GM23248 (cell line): Measurements from ENCODE around the gene KNSTRN. TPM values are rescaled to one million over a fixed set of nuclear protein-coding genes. Genes with fewer than 3 reads are reported as not detected.

ENCODE experiments used
- DNase-seq: peaks from one replicate; pipeline ENCODE4 v3.0.0-alpha.2; 2015
- H2AFZ ChIP-seq: fragments of 200-600 bp; sonication (generic); 2 replicates; pipeline ENCODE4 v1.6.1; 2016; ENCODE audit warnings: antibody characterized with exemption
- H3F3A ChIP-seq: fragments of 200-600 bp; sonication (generic); 2 replicates; pipeline ENCODE4 v1.6.1; 2016; ENCODE audit warnings: mild to moderate bottlenecking, antibody characterized with exemption, mixed run types; ENCODE audit not compliant: insufficient read depth
- H3K27ac ChIP-seq: fragments of 200-600 bp; sonication (generic); 2 replicates; pipeline ENCODE4 v1.5.1; 2016; ENCODE audit warnings: mild to moderate bottlenecking
- H3K27me3 ChIP-seq: fragments of 200-600 bp; sonication (generic); replicated peaks from 2 replicates; pipeline ENCODE4 v1.6.1; 2016; ENCODE audit warnings: mild to moderate bottlenecking; ENCODE audit not compliant: insufficient read depth
- H3K36me3 ChIP-seq: fragments of 200-600 bp; sonication (generic); 2 replicates; pipeline ENCODE4 v1.6.1; 2016; ENCODE audit warnings: low read depth, mild to moderate bottlenecking
- H3K4me1 ChIP-seq: fragments of 200-600 bp; sonication (generic); 2 replicates; pipeline ENCODE4 v1.6.1; 2016; ENCODE audit warnings: mild to moderate bottlenecking; ENCODE audit not compliant: insufficient read depth
- H3K4me2 ChIP-seq: fragments of 200-600 bp; sonication (generic); one replicate; pipeline ENCODE4 v1.6.1; 2016; ENCODE audit warnings: mild to moderate bottlenecking; ENCODE audit not compliant: unreplicated experiment
- H3K4me3 ChIP-seq: fragments of 200-600 bp; sonication (generic); 2 replicates; pipeline ENCODE4 v1.5.1; 2016; ENCODE audit warnings: mild to moderate bottlenecking
- H3K79me2 ChIP-seq: fragments of 200-600 bp; sonication (generic); 2 replicates; pipeline ENCODE4 v1.6.1; 2016; ENCODE audit warnings: mild to moderate bottlenecking; ENCODE audit not compliant: insufficient read depth
- H3K9ac ChIP-seq: fragments of 200-600 bp; sonication (generic); 2 replicates; pipeline ENCODE4 v1.6.1; 2016; ENCODE audit warnings: mild to moderate bottlenecking
- H3K9me2 ChIP-seq: fragments of 200-600 bp; sonication (generic); 2 replicates; pipeline ENCODE4 v1.6.1; 2016; ENCODE audit warnings: mixed run types, mild to moderate bottlenecking, moderate library complexity; ENCODE audit not compliant: insufficient read depth
- H3K9me3 ChIP-seq: fragments of 200-600 bp; sonication (generic); one replicate; pipeline ENCODE4 v1.6.1; 2017; ENCODE audit warnings: low read depth
- H4K20me1 ChIP-seq: fragments of 200-600 bp; sonication (generic); 2 replicates; pipeline ENCODE4 v1.6.0; 2016; ENCODE audit not compliant: insufficient read depth
- EZH2 ChIP-seq: fragments of 200-600 bp; sonication (generic); IDR thresholded peaks from 2 replicates; pipeline ENCODE4 v1.6.1; 2018; ENCODE audit warnings: antibody characterized with exemption, mild to moderate bottlenecking; ENCODE audit not compliant: insufficient read depth, poor library complexity, severe bottlenecking
- EZH2phosphoT487 ChIP-seq: fragments of 200-600 bp; sonication (generic); IDR thresholded peaks from 2 replicates; pipeline ENCODE4 v1.6.1; 2018; ENCODE audit warnings: antibody characterized with exemption, moderate library complexity, mild to moderate bottlenecking, low read depth; ENCODE audit not compliant: insufficient read depth
- WGBS, 2 experiments: methylation state at CpG; one replicate each; pipeline ENCODE4 v1.1.6; 2015 to 2017; ENCODE audit warnings: low lambda C conversion rate in 2 of 2, low coverage in 1 of 2; ENCODE audit errors: missing lambda C conversion rate in 2 of 2; 5-methylcytosine and 5-hydroxymethylcytosine counted together
- in situ Hi-C: fragments of 300-500 bp; cut with MboI; formaldehyde crosslinking; loops from 2 replicates; pipeline ENCODE4 v1.15.0; 2020
- polyA plus RNA-seq: library from polyadenylated mRNA; unstranded; fragments of >200 nt; fragmentation: Nextera tagmentation; extraction: Ambion mirVana; gene quantifications from 2 replicates; pipeline ENCODE4 v1.2.1, GENCODE V29; 2016
- total RNA-seq: library from RNA; depleted of rRNA; stranded (reverse); fragments of >200 nt; shearing (Covaris generic); gene quantifications from 2 replicates; pipeline ENCODE4 v1.2.3, GENCODE V29; 2014

KNSTRN gene
- total and polyA plus RNA-seq, 2 experiments from 2014 or later: 31.1 to 37.7 TPM

DNA sequence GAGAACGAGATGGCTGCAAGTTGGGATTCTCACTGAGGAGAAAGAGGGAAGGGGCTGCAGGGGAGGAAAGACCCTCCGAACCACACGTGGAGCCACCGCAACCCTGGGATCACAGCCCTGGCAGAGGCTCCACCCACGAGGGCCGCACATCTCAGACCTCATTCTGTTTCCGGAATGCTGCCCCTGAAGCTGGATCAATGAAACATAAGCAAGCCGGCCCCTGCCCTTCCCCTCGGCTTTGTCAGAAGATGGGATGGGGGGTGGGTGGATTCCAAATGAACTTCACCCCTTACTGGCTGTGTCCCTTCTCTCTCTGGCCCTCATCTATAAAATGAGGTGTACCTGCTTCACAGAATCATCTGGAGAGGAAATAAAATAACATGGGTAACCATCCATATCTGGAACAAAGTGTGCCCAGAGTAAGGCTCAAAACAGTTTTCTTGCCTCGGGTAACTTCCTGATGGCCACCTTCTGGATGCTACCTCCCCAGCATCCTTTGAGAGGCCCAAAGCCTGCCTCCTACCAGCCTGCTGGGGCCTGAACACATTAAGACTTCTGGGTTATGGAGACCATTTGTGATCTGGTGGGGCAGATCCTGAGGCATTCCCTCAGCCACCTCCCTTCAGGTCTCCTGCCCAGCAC lies 37.2 kb upstream of the KNSTRN start:
- 65 to 76% methylated on average over 10 of the region's 10 CpGs for WGBS, 2 experiments
- H3K27me3 ChIP-seq: no peaks in the 10 kb centered on the region
- peaks cover 32% of the 10 kb centered on the region for H3K4me1 ChIP-seq
- H3K4me2 ChIP-seq: no peak overlapping the region
- peaks cover under 1% of the 10 kb centered on the region; the same call in 1 of the 2 replicates for H3K79me2 ChIP-seq
- in situ Hi-C loops: no loop called here
- no peak overlapping the region for H3K4me3 ChIP-seq
- H3K9me2 ChIP-seq: no peaks in the 10 kb centered on the region
- H3K27ac ChIP-seq: no peak overlapping the region
- TF ChIP-seq EZH2 (no peak), EZH2phosphoT487 (no peak)
- H3F3A ChIP-seq: peaks cover 19% of the 10 kb centered on the region
- no peaks in the 10 kb centered on the region for H3K9me3 ChIP-seq
- peak overlapping the region; percentile 30; the same call in 1 of the 2 replicates for H2AFZ ChIP-seq
- H3K9ac ChIP-seq: no peak overlapping the region
- no peak for DNase-seq
- no peaks in the 10 kb centered on the region for H3K36me3 ChIP-seq
- no peaks in the 10 kb centered on the region for H4K20me1 ChIP-seq

GRCh38 chr15:40345867-40346578 lies 36.5 kb upstream of the KNSTRN start:
- no peak overlapping the region for H2AFZ ChIP-seq
- no peak overlapping the region for H3K9ac ChIP-seq
- no peak overlapping the region for H3K4me2 ChIP-seq
- in situ Hi-C loops: no loop called here
- no peaks in the 10 kb centered on the region for H3K27me3 ChIP-seq
- H3K4me3 ChIP-seq: no peak overlapping the region
- no peaks in the 10 kb centered on the region for H3K9me2 ChIP-seq
- WGBS, 2 experiments: 66 to 71% methylated on average over 6 of the region's 6 CpGs
- DNase-seq: no peak
- no peak for TF ChIP-seq EZH2
- TF ChIP-seq EZH2phosphoT487: no peak
- no peaks in the 10 kb centered on the region for H3K36me3 ChIP-seq
- peaks cover 30% of the 10 kb centered on the region for H3K4me1 ChIP-seq
- no peaks in the 10 kb centered on the region for H4K20me1 ChIP-seq
- no peaks in the 10 kb centered on the region for H3K79me2 ChIP-seq
- no peaks in the 10 kb centered on the region for H3K9me3 ChIP-seq
- H3F3A ChIP-seq: peaks cover 18% of the 10 kb centered on the region
- H3K27ac ChIP-seq: no peak overlapping the region

DNA sequence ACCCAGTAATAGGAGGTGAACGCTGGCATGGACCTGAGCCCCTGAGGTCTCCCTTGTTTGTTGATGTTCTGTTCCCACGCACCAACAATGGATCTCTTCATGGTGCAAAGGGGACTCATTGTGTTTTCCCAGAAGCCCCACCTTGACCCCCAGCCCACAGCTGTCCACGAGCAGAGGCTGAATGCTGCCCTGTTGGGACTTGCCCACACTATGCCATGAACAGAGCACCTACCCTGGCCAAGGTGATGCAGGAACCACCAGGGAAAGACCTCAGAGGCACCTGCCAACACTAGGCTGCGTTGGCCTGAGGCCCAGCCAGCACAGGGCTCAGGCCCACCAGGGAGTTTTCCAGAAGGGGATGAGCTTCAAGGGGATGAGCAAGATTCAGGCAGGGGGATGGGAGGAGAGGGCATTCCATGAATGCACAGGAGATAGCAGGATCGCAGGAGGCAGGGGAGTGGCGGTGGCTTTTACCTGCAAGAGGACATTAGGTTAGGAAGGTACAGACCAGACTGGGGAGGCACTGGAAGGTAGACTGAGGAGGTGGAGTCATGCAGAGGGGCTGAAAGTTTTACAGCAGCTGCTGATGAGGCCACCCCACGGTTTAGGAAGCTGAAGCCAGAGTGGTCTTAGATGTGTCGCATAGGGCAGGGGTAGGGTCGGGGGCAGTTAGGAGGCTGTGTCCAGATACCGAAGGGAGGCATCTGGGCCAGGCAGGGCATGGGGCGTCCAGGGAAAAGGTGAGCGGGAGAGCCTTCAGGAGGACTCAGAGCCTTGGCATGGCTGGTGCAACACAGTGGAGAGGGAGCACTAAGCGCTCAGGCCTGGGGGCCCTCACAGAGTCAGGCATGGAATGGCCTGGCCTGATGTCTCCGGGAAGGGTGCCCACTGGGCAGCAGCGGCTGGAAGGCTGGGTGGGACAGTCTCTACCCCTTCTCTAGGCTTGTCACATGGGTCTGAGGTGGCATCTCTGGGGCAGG lies 35.7 kb upstream of the KNSTRN start:
- Histone ChIP-seq H3K27me3 (no peaks in the 10 kb centered on the region), H4K20me1 (no peaks in the 10 kb centered on the region)

More for the DNA sequence above, 35.7 kb upstream of the KNSTRN start:
- in situ Hi-C loops: no loop called here
- 74 to 77% methylated on average over 15 of the region's 15 CpGs for WGBS, 2 experiments
- TF ChIP-seq EZH2phosphoT487 (no peak), EZH2 (no peak)
- Histone ChIP-seq H3F3A (peaks cover 11% of the 10 kb centered on the region), H3K79me2 (no peaks in the 10 kb centered on the region), H3K9me2 (no peaks in the 10 kb centered on the region), H3K4me1 (peaks cover 21% of the 10 kb centered on the region), H3K4me3 (no peak overlapping the region), H2AFZ (no peak overlapping the region), H3K36me3 (no peaks in the 10 kb centered on the region), H3K4me2 (no peak overlapping the region), H3K27ac (no peak overlapping the region), H3K9ac (no peak overlapping the region), H3K9me3 (no peaks in the 10 kb centered on the region)
- DNase-seq: no peak
